Posterior cingulate gyrus (tissue), 11 donors: ENCODE data around the gene GLP2R.

Experiments used
- DNase-seq, 10 donors: peaks; one replicate each; pipeline versions ENCODE4 v3.0.0 to v3.0.0-alpha.2; 2020 to 2021; ENCODE audit warnings: mixed read lengths in 3 of 10
- intact Hi-C: fragments of 100-400 bp; cut with DNase I; formaldehyde crosslinking; loops from one replicate; pipeline ENCODE4 v1.15.1; 2023

The GLP2R gene

DNA sequence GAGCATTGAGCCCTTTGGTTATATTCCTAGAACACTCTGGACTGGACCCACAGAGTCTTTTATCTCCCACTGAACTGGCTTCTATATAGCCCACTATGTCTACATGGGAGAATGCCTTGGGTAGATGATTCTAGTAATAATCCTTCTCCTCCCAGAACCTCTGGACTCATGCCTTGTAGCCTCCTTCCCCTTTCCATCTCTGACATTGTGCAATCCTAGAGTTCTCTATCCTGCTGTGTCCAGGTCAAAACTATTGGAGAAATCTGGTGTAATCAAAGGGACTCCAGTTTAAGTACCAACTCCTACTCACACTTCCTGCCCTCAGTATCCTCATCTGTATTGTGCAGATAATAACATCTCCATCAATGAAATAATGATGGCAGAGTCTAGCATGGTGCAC is 70.2 kb downstream of the GLP2R start:
- intact Hi-C loops = no loop called here
- DNase-seq = no peak

DNA sequence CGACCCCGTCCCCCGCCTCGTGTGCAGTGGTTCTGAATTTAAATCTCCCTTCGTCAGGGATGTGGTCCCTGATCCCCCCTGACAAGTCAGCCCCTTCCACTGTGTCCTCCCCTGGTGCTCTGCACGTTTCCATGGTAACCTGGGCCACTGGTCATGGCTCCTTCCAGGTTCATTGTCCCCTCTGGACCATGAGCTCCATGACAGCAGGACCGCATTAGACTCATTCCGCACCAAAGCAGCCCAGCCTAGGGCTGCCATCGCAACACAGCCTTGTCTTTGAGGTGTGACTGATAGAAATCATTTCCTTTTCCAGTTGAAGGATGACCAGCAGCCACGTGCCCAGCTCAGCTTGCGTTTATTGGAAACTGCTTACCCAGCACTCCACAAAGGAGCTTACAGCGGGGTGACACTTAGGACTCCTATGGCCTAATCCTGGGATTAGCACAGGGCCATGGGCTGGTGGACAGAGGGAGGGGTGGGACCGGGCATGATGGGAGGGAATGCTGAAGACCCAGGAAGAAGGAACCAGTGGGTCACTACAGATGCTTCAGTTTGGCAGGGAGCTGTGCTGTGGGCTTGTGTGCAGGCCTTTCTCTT is 71.7 kb downstream of the GLP2R start:
- peak in 1 of 10 donors; percentile 69 for DNase-seq
- intact Hi-C loops = no loop called here

DNA sequence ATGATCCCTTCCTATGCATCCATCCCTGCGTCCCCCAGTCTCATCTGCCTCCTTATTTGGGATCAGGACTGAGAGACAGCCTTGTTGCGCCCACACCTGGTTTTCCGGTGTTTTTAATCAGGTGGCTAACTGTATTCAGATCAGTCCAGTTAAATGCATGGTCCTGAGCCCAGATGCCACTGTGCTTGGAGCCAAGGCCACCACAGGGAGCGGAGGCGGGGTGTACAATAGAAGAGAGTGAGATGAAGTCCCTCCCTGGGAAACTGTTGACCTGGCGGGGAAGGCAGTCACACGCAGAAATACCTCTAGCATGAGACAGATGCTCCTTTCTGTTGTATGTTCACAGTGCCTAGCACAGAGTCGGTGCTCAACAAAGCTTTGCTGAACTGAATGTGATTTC is 73.1 kb downstream of the GLP2R start:
- intact Hi-C loops = no loop called here
- peak in 1 of 10 donors; percentile 17 for DNase-seq

DNA sequence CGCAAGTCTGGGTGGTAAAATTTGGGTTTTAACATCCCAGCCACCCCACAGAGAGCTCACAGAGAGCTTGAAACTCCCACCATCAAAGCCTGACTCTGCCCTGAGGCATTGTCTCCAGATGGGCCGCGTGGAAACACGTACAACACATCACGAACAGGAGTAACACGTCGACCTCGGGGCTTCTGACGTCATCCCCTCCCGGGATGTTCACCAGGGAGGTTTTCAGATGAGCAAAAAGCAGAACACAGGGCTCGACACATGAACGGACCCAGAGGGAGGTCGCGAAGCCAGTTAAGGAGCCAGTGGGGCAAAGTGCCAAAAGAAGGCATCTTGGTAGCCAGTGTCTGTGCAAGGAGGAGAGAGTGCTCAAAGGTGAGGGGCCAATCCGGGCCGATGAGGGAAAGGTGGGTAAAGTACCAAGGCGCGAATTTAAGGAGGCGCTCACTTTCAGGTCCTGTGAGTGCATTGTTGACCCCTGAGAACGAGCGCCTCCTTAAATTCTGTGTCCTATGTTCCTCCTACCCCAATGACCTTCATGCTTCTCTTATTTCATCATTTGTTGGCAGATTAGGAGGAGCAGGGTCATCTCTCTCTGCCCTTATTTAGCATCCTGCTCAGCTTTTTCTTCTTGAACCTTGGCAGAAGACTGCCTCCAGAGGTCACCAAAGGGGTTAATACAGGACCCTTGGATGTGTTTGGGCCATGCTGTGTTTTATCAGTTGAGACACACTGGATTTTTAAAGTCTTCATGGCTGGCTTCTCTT is 73.7 kb downstream of the GLP2R start:
- intact Hi-C loops = no loop called here
- DNase-seq = peak in 1 of 10 donors; percentile 79

DNA sequence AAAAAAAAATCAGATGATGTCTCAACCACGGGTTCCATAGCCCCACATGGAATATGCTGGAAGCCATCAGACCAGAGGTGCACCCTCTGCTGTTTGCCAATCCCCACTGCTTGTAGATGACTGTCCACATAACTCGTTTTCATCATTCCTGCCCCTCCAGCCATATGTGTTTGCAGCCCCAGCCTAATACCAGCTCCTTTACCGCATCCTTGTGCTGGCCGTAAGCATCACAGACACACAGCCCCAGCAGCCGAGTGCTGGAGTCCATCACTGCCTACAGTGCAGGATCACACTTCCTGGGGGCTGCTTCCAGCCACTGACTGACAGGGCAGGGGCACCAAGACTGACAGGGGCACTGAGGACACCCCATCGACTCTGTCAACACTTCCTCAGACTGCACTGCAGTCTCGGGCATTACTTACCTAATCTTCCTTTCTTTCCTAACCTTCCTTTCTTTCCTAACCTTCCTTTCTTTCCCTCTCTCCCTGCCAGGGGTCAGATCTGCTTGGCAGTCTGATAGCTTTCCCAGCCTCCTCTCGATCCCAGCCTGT is 74.4 kb downstream of the GLP2R start:
- intact Hi-C loops = no loop called here
- peak in 1 of 10 donors; percentile 40 for DNase-seq

DNA sequence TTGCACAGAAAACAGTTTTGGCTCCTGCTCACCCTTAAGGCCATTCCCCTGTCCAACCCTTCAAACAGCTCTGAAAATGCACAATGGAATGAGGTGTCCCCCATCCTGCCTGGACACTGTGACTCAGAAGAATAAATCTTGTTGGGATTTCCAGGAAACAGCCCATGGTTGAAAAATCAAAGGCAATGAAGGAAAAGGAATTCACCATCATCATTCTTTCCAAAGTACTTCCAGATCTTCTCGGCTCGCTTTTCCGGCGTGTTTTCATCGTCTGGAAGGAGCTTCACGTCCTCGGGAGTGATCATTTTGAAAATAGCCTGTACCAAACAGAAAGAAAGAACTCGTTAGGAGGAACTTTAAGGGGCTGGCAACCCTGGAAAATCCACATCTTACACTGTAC is 75.1 kb downstream of the GLP2R start:
- no peak for DNase-seq
- intact Hi-C loops = no loop called here

DNA sequence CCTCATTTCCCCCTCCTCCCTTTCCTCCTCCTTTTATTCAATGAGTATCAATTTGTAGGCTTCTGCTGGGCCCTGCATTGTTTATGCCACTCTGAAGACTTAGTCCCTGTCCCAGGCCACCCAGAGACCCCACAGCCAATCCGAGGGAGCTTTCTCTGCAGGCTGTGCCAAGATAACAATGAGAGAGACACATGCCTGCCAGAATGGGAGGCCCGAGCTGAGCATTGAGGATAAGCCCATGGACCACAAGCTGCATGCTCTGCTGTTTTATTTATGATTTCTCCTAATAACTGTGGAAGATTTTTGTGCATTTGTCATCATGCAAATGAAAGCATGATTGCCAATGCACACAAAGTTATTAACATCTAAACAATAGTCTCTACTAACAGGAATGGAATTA is 76.4 kb downstream of the GLP2R start:
- DNase-seq = peak in 1 of 10 donors; percentile 80
- intact Hi-C loops = no loop called here

DNA sequence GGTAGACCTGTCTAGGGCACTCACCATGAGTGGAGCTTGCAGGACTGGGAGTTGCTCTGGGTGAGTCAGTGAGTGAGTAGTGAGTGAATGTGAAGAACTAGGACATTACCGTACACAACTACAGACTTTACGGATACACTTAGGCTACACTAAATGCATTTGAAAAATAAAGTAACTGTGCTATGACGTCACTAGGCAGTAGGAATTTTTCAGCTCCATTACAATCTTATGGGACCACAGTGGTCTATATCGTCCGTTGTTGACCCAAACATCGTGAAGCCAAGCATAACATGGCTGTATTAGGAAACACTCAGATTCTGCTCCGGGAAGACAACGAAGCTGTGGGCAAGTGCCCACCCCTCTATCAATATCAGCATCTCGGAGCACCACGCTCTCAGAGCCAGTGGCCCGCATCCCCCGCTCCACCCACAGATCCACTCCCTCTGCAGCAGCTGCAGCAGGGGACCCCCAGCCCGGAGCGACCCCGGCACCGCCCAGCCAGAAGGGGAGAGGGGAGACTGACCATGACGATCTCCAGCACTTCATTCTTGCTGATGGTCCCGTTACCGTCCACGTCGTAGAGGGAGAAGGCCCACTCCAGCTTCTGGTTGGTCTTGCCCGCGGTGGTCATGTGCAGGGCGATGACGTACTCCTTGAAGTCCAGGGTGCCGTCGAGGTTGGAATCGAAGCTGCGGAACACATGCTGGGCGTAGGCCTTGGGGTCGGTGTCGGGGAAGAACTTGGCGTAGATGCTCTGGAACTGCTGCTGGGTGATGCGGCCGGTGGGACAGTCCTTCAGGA is 78.8 kb downstream of the GLP2R start:
- intact Hi-C loops = no loop called here
- peak in 1 of 10 donors; percentile 71 for DNase-seq

DNA sequence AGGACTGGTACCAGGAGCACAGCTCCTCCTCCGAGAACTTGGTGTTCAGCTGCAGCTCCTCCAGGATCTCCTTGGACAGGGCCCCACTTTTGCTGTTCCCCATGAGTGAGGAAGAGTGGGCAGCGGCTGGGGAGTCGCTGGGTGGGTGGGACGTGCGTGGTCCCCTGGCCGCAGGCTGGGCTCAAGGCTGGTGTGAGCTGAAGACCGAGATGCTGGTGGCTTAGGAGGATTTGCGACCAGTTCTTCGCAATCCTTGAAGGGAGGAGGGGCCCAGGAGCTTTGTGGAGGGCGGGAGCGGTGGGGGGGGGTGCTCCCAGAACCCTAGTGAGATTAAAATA is 79.3 kb downstream of the GLP2R start, which contains the start of gene RCVRN:
TSS of gene RCVRN (minus strand) at position 194 of the 338 bp plus-strand sequence. CDS start at position 103, 91 bp downstream.
- intact Hi-C loops = no loop called here
- no peak for DNase-seq

DNA sequence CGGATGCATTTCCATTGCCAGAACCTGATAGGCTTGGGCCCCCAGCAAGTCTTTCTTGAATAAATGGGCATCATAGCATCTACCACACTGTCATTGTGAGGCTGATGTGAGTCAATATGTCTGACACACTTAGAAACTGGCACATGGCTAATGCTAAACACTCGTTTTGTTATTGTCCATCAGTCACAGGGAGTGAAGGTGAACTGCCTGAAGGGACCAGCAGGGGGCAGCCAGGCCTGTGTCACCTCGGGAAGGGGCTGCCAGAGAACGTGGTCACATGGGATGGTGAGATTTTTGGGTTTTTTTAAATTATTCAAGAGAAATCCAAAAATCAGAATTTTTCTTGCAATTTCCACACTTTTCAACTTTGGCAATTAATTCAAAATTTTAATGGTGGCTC is 80.2 kb downstream of the GLP2R start:
- intact Hi-C loops = no loop called here
- DNase-seq = peak in 5 of 10 donors; percentile 47 to 87 (median 57)

DNA sequence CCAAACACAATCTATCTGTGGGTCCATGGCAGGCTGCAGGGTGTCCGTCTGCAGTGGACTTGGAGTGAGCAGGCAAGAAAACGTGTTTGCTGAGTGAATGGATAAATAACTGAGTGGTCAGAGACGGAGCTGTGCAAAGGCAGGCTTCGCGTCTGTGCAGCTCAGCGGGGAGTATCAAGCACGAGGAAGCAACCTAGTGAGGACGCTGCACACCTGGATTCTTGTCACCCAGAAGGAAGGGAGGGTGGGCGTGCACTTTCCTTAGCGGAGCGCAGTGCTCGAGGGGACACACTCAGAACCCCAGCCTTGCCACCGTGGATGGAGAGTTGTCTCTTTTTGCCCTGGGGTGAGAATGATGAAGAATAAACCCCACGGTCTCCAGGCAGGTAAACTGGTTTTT is 80.9 kb downstream of the GLP2R start:
- intact Hi-C loops = no loop called here
- DNase-seq = peak in 1 of 10 donors; percentile 60

DNA sequence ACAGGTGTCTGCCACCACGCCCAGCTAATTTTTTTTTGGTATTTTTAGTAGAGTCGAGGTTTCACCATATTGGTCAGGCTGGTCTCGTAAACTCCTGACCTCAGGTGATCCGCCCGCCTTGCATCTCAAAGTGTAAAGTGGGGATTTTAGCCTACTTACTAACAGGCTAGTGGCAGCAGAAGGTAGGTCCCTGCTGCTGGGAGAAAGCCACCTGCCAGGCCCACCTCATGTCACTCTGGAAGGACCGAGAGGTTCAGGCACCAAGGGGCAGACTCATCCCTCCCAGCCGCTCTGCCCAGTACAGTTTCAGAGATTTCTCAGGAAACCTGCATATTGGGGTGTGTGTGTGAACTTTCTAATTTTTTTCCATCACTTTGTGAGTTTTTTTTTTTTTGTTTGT is 81.4 kb downstream of the GLP2R start:
- DNase-seq = peak in 2 of 10 donors; percentile 27
- intact Hi-C loops = no loop called here

DNA sequence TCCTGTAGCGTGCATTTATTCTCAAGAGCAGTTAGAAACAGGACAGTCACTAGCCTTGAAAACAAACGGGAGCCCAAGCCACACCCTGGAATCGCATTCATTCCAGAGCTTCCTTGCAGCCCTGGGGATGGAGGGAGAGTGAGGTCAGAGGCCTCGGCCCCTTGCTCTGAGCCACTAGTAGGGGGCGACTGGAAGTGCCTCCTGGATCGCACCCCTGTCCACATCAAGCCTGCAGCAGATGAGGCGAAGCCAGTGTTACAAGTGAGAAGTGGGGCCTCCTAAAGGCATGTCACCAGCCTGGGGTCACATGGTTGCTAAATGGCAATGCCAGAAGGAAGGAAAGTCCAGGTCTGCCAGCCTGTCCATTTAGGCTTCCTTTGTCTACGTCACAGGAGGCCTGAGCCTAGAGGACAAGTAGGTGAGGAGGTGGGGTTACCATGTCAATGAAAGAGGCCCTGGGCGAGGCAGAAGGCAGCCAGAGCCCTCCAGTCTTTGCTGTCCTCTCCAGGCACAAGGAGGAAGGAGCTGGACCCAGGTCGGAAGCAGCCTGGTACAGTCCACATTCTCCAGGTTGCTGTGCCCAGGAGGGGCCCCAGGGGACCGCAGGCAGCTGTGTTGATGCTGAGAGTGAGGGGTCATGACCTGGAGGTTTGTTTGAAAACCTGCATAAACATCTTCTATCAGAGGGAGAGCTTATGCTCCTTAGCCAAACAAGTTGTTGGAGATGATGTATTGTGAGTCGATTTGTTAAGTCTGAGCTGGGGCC is 82.3 kb downstream of the GLP2R start:
- DNase-seq = peak in 2 of 10 donors; percentile 45 to 55
- intact Hi-C loops = no loop called here

DNA sequence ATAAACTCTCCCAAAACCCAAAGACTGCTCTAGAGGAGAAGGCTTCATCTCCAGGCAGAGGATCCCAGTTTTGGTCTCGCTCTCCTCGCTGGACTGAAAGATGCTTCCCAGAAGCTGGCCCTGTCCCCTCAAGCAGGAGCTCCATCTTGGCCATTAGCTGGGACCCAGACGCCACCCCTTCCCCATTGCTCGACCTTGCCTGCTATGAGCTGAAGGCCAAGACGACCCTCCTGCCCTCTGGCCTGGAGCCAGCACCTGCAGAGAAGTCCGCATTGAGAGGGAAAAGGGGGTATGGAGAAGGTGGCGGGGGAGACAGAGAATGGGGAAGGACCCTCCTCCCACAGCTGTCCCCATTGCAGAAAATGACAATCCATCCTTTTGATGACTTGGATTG is 82.9 kb downstream of the GLP2R start:
- peak in 2 of 10 donors; percentile 57 to 77 for DNase-seq
- intact Hi-C loops = no loop called here

DNA sequence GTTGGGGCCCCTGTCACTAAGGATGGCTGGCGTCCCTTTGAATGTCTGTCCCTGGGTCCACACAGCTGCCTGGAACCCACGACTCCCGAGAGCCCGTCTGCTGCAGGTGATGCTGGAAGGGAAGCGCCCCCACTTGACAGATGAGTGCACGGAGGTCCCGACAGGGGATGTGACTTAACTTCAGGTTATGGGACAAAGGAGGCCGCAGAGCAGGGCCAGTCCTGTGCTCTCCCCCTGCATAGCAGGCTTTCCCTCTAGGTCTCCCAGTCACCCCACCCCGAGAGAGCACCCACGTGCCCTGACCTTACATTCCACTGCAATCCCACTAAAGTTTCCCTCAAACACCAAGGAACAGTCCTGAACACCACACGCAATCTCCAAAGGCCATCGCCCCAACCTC is 85.4 kb downstream of the GLP2R start:
- intact Hi-C loops = no loop called here
- DNase-seq = peak in 2 of 10 donors; percentile 57 to 65

DNA sequence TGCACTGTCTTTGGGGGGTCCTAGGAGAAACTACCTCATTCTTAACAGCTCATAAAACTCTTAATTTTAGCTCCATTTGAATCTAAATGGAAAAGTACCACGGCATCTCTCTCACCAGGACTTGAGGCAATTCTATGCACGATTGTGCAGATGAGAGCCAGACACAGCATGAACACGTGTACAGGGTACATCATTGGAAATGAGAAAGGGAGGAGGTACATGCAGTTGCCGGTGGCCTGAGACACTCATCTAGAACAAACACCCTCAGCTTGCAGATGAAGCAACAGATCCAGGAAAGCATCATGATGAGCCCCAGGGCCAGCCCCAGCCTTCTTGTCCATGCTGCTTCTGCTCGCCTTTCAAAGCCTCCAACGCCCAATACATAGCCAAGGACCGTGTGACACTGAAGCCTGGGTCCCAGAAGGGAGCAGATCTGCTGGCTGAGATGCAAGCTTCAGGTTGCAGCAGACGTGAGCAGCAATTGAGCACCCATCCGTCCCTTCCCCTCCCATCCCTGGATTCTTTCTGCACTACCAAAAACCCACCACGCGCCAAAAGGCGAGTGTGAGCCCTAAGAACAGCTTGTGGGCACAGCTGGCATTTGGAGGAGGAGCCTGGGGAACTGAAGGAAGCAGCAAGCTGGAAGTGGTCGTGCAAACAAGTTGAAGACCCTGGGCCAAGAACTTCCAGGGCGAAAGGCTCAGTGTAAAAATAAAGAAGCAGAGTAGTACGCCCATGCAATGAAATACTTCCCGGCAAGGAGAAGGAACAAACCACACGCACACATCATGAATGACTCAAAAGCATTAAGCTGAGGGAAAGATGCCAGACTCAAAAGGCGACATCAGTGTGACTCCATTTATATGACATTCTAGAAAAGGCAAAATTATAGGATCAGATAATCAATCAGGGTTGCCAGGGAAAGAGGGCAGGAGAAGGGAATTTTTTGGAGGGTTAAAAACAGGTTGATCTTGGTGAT is 86.7 kb downstream of the GLP2R start:
- intact Hi-C loops = no loop called here
- peak in 4 of 10 donors; percentile 36 to 87 (median 70) for DNase-seq

DNA sequence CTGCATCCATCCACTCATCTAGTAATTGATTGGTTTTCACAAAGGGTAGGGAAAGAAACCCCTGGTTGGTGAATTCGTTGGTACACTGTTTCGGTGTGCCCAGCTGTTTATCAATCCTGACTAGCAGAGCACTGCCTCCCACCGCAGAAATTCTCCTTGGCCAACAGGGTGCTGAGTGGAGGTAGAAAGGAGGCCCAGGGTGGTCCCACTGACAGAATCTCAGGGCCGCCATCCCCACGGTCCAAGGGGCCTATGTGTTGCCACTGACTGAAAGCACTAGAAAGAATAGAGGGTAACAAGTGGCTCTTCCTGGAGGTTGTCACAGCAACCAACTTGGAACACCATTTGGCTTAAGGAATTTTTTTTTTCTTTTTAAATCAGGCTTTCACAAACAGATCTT is 87.8 kb downstream of the GLP2R start:
- peak in 3 of 10 donors; percentile 16 to 67 (median 63) for DNase-seq
- intact Hi-C loops = no loop called here

DNA sequence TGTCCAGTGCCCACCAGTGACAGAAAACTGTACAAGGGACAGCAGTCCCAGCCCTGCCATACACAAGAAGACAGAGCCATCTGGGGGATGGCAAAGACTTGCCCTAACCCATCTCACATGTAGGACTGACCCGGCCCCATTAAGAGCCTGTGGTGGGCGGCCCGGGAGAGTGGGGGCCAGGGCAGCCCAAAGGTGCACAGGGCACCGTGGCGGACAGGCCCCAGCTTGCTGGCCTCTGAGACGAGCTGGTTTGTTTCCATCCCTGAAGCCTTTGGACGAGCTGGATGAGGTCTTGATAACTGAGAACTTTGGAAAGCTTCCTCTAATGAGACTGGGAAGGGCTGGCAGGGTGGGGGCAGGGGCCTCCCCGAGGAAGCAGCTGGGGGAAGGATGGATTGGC is 90.4 kb downstream of the GLP2R start:
- intact Hi-C loops = no loop called here
- DNase-seq = peak in 3 of 10 donors; percentile 25 to 64 (median 44)

DNA sequence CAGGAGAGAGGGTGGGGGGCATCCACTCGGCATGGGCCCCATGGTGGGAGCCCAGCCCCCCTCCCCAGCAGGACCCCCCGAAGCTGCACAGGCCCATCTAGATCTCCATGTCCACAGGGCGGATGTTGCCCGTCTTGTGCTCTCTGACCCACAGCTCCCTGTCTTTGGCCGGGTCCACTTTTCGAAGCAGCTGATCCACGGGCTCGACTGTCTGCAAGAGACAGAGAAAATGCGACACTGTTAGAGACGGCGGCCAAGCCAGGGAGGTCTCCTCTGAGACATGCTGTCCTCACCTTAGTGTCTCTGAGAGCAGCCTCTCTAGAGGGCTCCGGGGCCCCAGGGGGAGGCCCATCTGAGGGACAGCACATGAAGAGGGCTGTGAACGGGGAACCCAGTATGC is 91.4 kb downstream of the GLP2R start:
- intact Hi-C loops = no loop called here
- peak in 3 of 10 donors; percentile 54 to 70 (median 62) for DNase-seq
